HG03135 (cell line): Measurements from ENCODE around the gene SMCHD1.
"Not testable (repeated sequence)": the region's sequence is repeated elsewhere in the genome, so short reads cannot be mapped to it uniquely, and the experiment has no call there.

Experiments used
- ATAC-seq: cut with Tn5 transposase; IDR thresholded peaks from one replicate; pipeline ENCODE4 v1.9.1; 2021; ENCODE audit warnings: mild to moderate bottlenecking, moderate library complexity; ENCODE audit not compliant: unreplicated experiment

SMCHD1 gene

DNA sequence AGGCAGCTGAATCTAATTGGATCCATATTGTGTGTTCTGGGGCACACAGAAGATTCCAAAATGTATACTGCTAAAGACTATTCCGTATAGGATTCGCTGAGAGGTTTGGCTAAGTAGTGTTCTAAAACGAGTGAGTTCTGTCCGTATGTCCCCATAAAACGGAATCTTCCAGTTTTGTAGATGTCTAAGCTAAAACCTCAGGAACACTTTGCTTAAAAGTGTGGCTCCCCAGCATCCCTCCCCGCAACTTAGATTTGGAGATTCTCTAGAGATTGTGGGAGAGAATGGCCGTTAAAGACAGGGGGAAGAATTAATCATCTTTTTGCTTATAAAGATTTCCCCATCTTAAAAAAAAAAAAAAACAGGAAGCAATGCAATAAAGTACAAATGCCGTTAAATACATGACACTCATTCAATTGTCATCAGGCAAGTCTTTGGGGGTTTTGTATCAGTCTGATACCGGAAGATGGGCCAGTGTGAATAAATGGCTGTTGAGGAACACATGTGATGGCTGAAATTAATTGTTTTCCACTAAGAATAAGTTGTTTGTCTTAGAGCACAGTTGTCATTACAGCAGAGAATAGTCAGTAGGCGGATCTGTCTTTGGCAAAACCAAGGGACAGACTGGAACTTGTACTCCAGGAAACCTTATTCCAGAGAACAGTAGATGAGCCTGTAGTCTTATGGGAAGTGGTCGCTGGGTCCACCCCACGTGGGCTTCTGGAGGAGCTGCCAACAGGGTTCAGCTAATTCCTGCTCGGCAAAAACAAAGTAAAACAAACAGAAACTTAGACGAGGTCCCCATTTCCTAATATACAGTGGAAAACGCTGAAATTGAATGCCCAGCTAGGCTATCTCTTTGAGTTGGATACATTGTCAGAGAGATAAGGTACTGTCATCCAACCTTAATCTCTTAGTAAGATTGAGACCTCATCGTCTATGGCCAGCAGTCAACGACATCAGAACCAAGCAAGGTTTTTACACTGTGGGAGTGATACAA lies 193.0 kb downstream of the SMCHD1 start:
- ATAC-seq, result no peak

DNA sequence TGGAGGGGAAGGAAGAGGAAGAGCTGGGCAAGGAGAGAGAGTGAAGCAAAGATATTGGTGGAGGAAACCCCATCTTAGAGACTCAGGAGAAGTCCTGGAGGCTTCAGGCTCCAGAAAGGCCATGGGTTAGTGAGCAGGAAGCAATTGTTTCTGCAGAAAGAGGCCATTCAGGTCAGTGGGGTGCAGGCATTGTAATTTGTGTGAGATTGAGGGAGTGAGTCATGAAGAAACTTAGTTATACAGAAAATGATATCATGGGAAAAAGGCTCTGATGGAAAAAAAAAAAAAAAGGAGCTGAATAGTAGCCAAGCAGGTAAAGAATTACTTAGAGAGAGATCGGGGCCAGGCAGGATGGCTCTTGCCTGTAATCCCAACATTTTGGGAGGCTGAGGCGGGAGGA lies 195.3 kb downstream of the SMCHD1 start:
- ATAC-seq, result no peak

DNA sequence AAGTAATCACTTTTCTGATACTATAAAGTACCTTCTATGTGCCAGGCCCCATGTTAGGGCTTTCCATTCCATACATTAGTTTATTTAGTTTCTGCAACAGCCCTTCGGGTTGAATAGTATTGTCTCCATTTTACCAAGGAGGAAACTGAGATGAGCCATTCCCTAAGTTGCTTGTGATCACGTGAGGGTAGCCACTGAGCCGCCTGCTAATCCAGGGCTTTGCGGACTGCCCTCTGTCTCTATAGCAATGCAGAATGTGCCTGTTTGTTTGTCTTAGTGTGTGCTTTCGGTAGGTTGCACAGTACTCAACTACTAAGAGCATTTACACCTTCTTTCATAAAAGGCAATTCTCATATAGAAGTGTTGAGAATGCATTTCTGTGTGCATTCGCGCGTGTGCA lies 196.2 kb downstream of the SMCHD1 start:
- no peak for ATAC-seq

DNA sequence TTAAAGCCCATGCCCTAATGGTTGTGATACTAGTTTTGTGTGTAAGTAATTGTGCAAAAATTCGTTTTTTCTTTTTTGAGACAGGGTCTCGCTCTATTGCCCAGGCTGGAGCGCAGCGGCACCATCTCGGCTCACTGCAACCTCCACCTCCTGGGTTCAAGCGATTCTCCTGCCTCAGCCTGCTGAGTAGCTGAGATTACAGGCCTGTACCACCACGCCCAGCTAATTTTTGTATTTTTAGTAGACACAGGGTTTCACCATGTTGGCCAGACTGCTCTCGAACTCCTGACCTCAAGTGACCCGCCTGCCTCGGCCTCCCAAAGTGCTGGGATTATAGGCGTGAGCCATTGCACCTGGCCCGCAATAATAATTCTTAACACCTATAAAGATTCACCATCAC lies 196.9 kb downstream of the SMCHD1 start:
- ATAC-seq, result not testable (repeated sequence)

DNA sequence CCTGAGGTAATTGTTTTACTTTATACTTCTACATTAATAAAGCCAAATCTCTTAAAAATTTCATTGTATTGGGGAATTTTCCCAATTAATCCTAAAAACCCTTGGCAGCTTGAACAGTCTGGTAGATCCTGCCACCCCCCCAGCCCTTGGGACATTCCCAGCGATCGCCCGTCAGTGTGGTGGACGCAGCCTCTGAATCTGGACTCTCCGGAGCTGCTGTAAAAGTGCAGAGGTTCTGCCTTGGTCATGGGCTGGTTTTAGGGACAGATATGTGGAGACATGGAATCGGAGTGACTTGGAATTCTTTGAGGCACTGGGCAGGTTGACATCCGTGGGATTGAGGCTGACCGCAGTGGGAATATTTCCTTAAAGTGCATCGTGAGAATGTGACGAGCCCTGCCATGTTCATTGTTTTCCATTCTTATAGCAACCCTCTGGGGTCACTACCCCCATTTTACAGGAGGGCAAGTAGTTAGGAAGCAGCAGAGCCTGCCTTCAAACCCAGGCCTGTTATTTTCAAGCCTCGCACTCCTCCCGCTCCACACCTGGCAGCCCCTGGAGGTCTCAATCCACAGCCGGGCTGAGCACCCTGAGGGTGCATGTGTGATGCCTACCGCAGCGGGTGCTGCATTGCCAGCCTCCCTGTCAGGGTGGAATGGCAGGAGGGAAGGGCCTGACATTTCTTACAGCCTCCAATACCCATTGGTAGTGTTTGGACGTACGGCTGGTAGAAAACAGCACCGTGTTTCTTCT lies 197.8 kb downstream of the SMCHD1 start:
- ATAC-seq, result no peak

DNA sequence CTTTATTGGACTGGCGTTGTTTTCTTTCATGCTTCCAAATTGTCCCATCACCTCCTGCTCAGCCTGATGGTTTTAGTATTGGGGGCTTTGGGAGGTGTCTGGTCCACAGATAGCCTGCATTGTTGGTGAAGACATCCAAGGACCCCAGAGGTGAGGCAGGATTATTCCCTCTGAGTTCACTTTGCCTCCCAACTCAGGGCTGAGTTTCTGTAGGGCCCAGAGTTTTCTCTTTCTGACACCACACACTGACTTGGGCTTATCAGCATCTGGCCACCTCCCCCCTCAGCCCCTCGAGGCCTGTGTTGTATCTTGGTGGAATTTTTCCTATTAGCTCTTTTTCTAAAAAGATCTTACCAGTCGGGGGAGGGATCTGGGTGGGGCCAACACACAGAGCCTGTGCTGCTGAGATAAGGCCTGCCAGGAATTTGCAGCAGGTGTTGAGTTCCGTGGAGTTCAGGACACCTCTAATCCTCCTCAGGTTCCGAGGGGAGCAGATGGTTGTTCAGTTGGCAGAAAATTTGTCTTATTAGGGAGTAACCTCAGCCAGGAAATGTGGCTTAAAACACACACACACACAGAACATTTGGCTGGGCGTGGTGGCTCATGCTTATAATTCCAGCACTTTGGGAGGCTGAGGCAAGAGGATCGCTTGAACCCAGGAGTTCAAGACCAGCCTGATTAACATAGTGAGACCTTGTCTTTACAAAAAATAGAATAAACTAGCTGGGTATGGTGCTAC lies 198.6 kb downstream of the SMCHD1 start:
- no peak for ATAC-seq
